Prostate gland (tissue), 2 donors: ENCODE data around the gene BARX1. TPM values are rescaled to one million over a fixed set of nuclear protein-coding genes. Genes with fewer than 3 reads are reported as not detected.

Source experiments
- DNase-seq: peaks from one replicate; pipeline ENCODE4 v3.0.0-alpha.2; 2019; ENCODE audit warnings: low spot score
- H3K27ac ChIP-seq, 2 donors: fragments of 200-600 bp; sonication (generic); 2 replicates each; pipeline ENCODE4 v1.5.1; 2017 to 2019
- H3K27me3 ChIP-seq: fragments of 200-600 bp; sonication (generic); replicated peaks from 2 replicates; pipeline ENCODE4 v1.5.1; 2019; ENCODE audit not compliant: insufficient read depth
- H3K36me3 ChIP-seq, 2 donors: fragments of 200-600 bp; sonication (generic); 1 replicate in 1 of 2; 2 replicates in 1 of 2; pipeline versions ENCODE4 v1.5.1 to v1.8.1; 2017 to 2019
- H3K4me1 ChIP-seq: fragments of 200-600 bp; sonication (generic); replicated peaks from 2 replicates; pipeline ENCODE4 v1.5.1; 2019
- H3K4me3 ChIP-seq, 2 donors: fragments of 200-600 bp; sonication (generic); 2 replicates each; pipeline ENCODE4 v1.5.1; 2017 to 2019
- H3K9me3 ChIP-seq: fragments of 200-600 bp; sonication (generic); 2 replicates; pipeline ENCODE4 v1.5.1; 2017
- POLR2A ChIP-seq: fragments of 450-650 bp; IDR thresholded peaks from one replicate; pipeline ENCODE4 v1.6.1; 2016; ENCODE audit warnings: antibody characterized with exemption, mild to moderate bottlenecking
- POLR2AphosphoS5 ChIP-seq: sonication (generic); formaldehyde crosslinking; IDR thresholded peaks from one replicate; pipeline ENCODE4 v1.6.1; 2017; ENCODE audit warnings: antibody characterized with exemption
- WGBS: methylation state at CpG from one replicate; pipeline ENCODE4 v1.1.5; 2018; 5-methylcytosine and 5-hydroxymethylcytosine counted together
- intact Hi-C: fragments of 100-400 bp; cut with DNase I; formaldehyde crosslinking; loops from one replicate; pipeline ENCODE4 v1.14.2; 2022
- total RNA-seq, 2 donors: library from RNA; depleted of rRNA; stranded (reverse); fragments of >200 nt; gene quantifications; one replicate each; pipeline ENCODE4 v1.1.0, GENCODE V29; 2016
- TF ChIP-seq, protein P1 (sequence below), 4 experiments: fragments of 200-600 bp in 2 of 4; fragments of 450-650 bp in 2 of 4; sonication (generic) in 2 of 4; IDR thresholded peaks; 1 replicate in 3 of 4; 2 replicates in 1 of 4; pipeline ENCODE4 v1.5.1; 2016 to 2019; ENCODE audit warnings: antibody characterized with exemption in 4 of 4, mild to moderate bottlenecking in 2 of 4, moderate library complexity in 2 of 4

BARX1 gene
- total RNA-seq, 2 donors from 2014 or later, result 3.7 TPM; not detected in 1

GRCh38 chr9:93962561-93963440 lies 7.6 kb upstream of the BARX1 start:
- Histone ChIP-seq H3K36me3 (no peaks in the 10 kb centered on the region), H3K27ac (no peak overlapping the region), H3K4me1 (peaks cover 2% of the 10 kb centered on the region), H3K9me3 (no peaks in the 10 kb centered on the region), H3K4me3 (no peak overlapping the region), H3K27me3 (peaks cover 22% of the 10 kb centered on the region)
- 22% methylated on average over 22 of the region's 22 CpGs for WGBS
- intact Hi-C loops, result loop anchor here (1.0 kb wide), 1 partner anchor 280 kb away; no protein-coding TSS in a partner anchor
- peak; percentile 81 for DNase-seq
- TF ChIP-seq POLR2A, result no peak
- TF ChIP-seq, protein P1, sequence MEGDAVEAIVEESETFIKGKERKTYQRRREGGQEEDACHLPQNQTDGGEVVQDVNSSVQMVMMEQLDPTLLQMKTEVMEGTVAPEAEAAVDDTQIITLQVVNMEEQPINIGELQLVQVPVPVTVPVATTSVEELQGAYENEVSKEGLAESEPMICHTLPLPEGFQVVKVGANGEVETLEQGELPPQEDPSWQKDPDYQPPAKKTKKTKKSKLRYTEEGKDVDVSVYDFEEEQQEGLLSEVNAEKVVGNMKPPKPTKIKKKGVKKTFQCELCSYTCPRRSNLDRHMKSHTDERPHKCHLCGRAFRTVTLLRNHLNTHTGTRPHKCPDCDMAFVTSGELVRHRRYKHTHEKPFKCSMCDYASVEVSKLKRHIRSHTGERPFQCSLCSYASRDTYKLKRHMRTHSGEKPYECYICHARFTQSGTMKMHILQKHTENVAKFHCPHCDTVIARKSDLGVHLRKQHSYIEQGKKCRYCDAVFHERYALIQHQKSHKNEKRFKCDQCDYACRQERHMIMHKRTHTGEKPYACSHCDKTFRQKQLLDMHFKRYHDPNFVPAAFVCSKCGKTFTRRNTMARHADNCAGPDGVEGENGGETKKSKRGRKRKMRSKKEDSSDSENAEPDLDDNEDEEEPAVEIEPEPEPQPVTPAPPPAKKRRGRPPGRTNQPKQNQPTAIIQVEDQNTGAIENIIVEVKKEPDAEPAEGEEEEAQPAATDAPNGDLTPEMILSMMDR (IDR thresholded peaks at IDR 0.05), result peak; percentile 74 to 87 (median 84)
- peak; percentile 64 for TF ChIP-seq POLR2AphosphoS5

DNA sequence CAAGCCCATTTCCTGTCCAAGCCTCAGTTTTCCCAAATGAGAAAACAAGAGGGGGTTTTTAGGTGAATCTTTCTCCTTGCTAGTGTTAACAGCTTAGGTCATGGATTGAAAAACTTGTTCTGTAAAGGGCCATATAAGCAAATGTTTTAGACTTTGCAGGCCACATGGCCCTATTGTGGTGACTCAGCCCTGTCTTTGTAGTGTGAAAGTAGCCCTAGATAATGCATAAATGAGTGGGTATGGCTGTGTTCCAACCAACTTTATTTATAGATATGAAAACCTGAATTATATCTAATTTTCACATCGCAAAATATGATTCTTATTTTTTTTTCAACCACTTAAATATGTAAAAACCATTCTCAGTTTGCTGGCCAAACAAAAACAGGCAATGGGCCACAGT lies 6.9 kb upstream of the BARX1 start:
- DNase-seq, result no peak
- Histone ChIP-seq H3K27ac (no peak overlapping the region), H3K4me1 (peaks cover 2% of the 10 kb centered on the region), H3K9me3 (no peaks in the 10 kb centered on the region), H3K27me3 (peaks cover 29% of the 10 kb centered on the region), H3K36me3 (no peaks in the 10 kb centered on the region), H3K4me3 (no peak overlapping the region)
- intact Hi-C loops, result no loop called here
- TF ChIP-seq, protein P1 (IDR thresholded peaks at IDR 0.05), result no peak
- TF ChIP-seq POLR2A, result no peak
- TF ChIP-seq POLR2AphosphoS5, result no peak
- 95% methylated on average over 1 of the region's 1 CpG for WGBS

DNA sequence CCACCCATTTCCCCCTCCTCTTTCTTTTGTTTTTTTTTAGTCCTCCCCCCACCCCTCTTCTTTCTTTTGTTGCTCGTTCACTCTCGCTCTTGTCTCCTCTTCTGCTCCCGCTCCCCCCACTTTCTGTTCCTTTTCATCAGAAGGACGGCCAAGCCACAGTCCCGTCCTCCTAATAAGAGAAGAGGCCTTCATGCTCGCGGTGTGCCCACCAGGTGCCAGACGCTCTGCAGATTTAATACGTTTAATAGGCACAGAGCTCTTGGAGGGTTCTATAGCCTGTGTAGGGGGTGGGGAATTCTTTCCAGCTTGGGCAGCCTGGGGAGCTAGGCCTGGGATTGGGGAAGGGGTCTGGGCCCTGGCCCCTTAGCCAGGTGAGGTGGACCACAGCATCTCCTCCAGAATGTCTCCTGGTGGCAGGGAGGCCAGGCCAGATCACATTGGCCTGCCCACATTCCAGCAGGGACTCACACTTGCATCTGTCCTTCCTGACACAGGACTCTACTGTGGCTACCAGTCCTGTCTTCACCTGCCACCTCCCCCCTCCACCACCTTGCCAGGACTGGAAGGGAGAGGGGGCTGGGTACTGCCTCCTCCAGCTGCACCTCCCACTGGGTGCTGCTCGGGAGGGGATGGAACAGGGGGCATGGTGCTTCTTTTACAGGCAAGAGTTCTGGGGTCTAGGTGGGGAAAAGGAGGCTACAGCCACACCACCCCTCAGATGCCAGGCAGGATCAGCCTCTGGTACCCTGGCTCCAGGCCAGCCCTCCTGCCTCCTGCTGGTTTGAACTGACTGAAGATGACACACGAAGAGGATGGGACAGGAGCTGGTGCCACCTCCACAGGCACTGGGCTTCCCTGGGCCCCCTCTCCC lies 6.1 kb upstream of the BARX1 start:
- no peak overlapping the region for H3K4me3 ChIP-seq
- no peaks in the 10 kb centered on the region for H3K36me3 ChIP-seq
- intact Hi-C loops, result no loop called here
- H3K27me3 ChIP-seq, result peaks cover 38% of the 10 kb centered on the region
- TF ChIP-seq POLR2A, result no peak
- TF ChIP-seq, protein P1 (IDR thresholded peaks at IDR 0.05), result no peak
- TF ChIP-seq POLR2AphosphoS5, result no peak
- WGBS, result 50% methylated on average over 11 of the region's 11 CpGs
- no peak for DNase-seq
- no peaks in the 10 kb centered on the region for H3K9me3 ChIP-seq
- H3K4me1 ChIP-seq, result peaks cover 2% of the 10 kb centered on the region
- no peak overlapping the region for H3K27ac ChIP-seq

DNA sequence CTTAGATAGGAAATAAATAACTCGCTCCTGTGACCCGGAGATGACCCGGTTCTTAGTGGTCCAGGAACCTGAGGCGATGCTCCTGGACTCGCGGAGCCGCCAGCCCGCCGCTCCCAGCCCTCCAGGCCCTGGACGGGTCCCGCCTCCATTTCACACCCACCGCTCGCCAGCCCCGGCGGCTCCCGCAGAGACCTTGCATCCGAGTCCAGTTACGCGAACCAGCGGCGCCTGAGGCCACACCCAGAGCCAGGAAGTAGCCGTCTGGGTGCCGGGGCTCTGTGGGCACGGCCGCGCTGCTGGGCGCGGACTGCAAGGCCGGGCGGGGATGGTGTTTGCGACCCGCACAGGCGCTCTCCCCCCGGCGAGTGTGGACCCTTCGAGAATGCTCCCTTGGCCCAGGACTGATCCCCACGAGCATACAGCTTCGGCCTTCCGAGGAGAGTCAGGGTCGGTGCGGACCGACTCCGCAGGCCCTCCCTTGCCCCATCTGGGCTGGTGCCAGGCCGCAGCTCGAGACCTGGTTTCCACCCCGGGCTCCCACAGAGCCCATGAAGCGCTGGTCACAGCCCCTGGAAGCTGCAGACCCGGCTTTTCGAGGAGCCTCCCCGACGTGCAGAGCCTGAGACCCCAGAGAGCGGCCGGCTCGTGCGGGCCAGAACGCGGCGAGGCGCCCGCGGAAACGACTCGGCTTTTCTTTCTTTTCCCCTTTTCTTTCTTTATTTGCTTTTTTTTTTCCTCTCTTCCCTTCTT lies 5.2 kb upstream of the BARX1 start:
- intact Hi-C loops, result no loop called here
- H3K9me3 ChIP-seq, result no peaks in the 10 kb centered on the region
- H3K4me1 ChIP-seq, result peaks cover 2% of the 10 kb centered on the region
- H3K4me3 ChIP-seq, result no peak overlapping the region
- WGBS, result 12% methylated on average over 46 of the region's 63 CpGs
- H3K27me3 ChIP-seq, result peaks cover 44% of the 10 kb centered on the region
- TF ChIP-seq POLR2A (no peak), POLR2AphosphoS5 (no peak)
- TF ChIP-seq, protein P1 (IDR thresholded peaks at IDR 0.05), result no peak
- DNase-seq, result no peak
- H3K36me3 ChIP-seq, result no peaks in the 10 kb centered on the region
- no peak overlapping the region for H3K27ac ChIP-seq
